NCI-H345 treated with DMSO at 0.1 percent for 48 hours (cell line): Measurements from ENCODE around the gene ANKS1A.

ENCODE experiments used
- DNase-seq: peaks from one replicate; lab custom pipeline; 2025; ENCODE audit not compliant: unreplicated experiment; lab: John Stamatoyannopoulos, UW

Gene ANKS1A

GRCh38 chr6:35017411-35018181 lies 128.5 kb downstream of the ANKS1A start:
- DNase-seq = no peak

- DNase-seq = no peak
These were observed 129.1 kb downstream of the ANKS1A start for GRCh38 chr6:35018182-35018519.

GRCh38 chr6:35018746-35019145 lies 129.7 kb downstream of the ANKS1A start:
- no peak for DNase-seq

GRCh38 chr6:35019171-35019570 lies 130.1 kb downstream of the ANKS1A start:
- DNase-seq = no peak

- DNase-seq = no peak
These were observed 130.8 kb downstream of the ANKS1A start for GRCh38 chr6:35019831-35020230.

GRCh38 chr6:35021004-35021403 lies 131.9 kb downstream of the ANKS1A start:
- DNase-seq = no peak

GRCh38 chr6:35023091-35024000 lies 134.3 kb downstream of the ANKS1A start:
- DNase-seq = no peak

GRCh38 chr6:35024551-35025054 lies 135.5 kb downstream of the ANKS1A start:
- DNase-seq = peak; percentile 14

GRCh38 chr6:35025232-35026188 lies 136.5 kb downstream of the ANKS1A start:
- no peak for DNase-seq

- DNase-seq = no peak
These were observed 137.6 kb downstream of the ANKS1A start for GRCh38 chr6:35026434-35027222.

GRCh38 chr6:35027807-35028206 lies 138.8 kb downstream of the ANKS1A start:
- no peak for DNase-seq

GRCh38 chr6:35028781-35029769 lies 140.0 kb downstream of the ANKS1A start:
- no peak for DNase-seq

GRCh38 chr6:35030099-35030498 lies 141.0 kb downstream of the ANKS1A start:
- DNase-seq = no peak

GRCh38 chr6:35031611-35032529 lies 142.8 kb downstream of the ANKS1A start:
- DNase-seq = no peak

- DNase-seq = no peak
These were observed 144.6 kb downstream of the ANKS1A start for GRCh38 chr6:35033683-35034082.

GRCh38 chr6:35034411-35035191 lies 145.5 kb downstream of the ANKS1A start:
- no peak for DNase-seq

- DNase-seq = peak; percentile 91
These were observed 146.5 kb downstream of the ANKS1A start for GRCh38 chr6:35035481-35036030.
